HG02571 (cell line): Measurements from ENCODE around the gene OVOL1.
"Not testable (repeated sequence)": the region's sequence is repeated elsewhere in the genome, so short reads cannot be mapped to it uniquely, and the experiment has no call there.

Experiments
- ATAC-seq: cut with Tn5 transposase; IDR thresholded peaks from one replicate; pipeline ENCODE4 v1.9.1; 2021; ENCODE audit warnings: mild to moderate bottlenecking, moderate library complexity; ENCODE audit not compliant: unreplicated experiment

The OVOL1 gene

GRCh38 chr11:65814131-65814985 is 27.5 kb downstream of the OVOL1 start:
- no peak for ATAC-seq

GRCh38 chr11:65814986-65815565 is 28.2 kb downstream of the OVOL1 start:
- no peak for ATAC-seq

- ATAC-seq, result no peak
These were observed 29.8 kb downstream of the OVOL1 start for GRCh38 chr11:65816696-65817095.

GRCh38 chr11:65817312-65817834 is 30.5 kb downstream of the OVOL1 start:
- ATAC-seq, result no peak

- ATAC-seq, result peak; percentile 73
These were observed 31.2 kb downstream of the OVOL1 start for GRCh38 chr11:65817835-65818680.

GRCh38 chr11:65821107-65821506 is 34.2 kb downstream of the OVOL1 start:
- ATAC-seq, result no peak

- no peak for ATAC-seq
These were observed 36.1 kb downstream of the OVOL1 start for GRCh38 chr11:65822776-65823528.

- no peak for ATAC-seq
These were observed 40.3 kb downstream of the OVOL1 start for GRCh38 chr11:65826984-65827735.

- no peak for ATAC-seq
These were observed 42.6 kb downstream of the OVOL1 start for GRCh38 chr11:65829459-65829858.

GRCh38 chr11:65832231-65832630 is 45.4 kb downstream of the OVOL1 start:
- not testable (repeated sequence) for ATAC-seq

- peak; percentile 81 for ATAC-seq
These were observed 46.6 kb downstream of the OVOL1 start, which contains the start of gene SNX32 for GRCh38 chr11:65833297-65834030. SNX32 (plus strand) TSS chr11:65833963; CDS start chr11:65834066, 103 bp downstream.

- ATAC-seq, result no peak
These were observed 47.3 kb downstream of the OVOL1 start for GRCh38 chr11:65834202-65834601.

- ATAC-seq, result no peak
These were observed 55.3 kb downstream of the OVOL1 start for GRCh38 chr11:65842144-65842543.

- no peak for ATAC-seq
These were observed 56.9 kb downstream of the OVOL1 start for GRCh38 chr11:65843811-65844210.

GRCh38 chr11:65844231-65844872 is 57.5 kb downstream of the OVOL1 start:
- ATAC-seq, result no peak
